ENCODE measurements around the gene A2M.

DNA sequence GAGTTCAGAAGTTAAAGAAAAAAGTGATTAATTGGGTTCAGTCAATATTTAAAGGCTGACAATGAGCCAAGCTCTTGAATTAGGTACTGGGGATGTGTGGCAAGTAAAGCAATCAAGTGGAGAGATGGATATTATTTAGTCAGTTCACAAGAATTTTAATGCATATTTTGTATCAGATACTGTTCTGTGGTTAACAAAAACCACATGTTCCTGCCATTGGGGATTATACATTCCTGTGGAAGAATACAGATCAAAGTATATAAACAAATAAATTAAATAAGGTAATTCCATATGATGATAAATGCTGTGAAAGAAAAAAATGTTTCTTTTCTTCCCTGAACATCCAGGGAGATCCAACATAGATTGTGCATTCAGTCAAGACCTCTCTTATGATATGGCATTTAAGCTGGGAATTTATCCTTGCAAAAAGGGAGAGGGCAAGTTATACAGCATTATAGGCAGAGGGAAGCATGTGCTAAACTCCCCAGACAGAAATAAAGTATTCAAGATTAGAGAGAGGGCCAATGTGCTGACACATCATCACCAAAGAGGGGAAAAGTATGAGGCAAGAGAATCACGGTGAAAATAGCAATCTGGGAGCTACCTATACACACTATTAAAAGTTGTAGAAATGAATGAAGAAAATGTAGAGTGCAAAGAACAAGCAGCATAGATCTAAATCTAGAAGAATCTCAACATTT is 17.6 kb upstream of the A2M start:
- no peak for TF ChIP-seq EZH2 (IDR thresholded peaks at IDR 0.05; ENCODE audit: low read depth)
- TF ChIP-seq, protein P1, sequence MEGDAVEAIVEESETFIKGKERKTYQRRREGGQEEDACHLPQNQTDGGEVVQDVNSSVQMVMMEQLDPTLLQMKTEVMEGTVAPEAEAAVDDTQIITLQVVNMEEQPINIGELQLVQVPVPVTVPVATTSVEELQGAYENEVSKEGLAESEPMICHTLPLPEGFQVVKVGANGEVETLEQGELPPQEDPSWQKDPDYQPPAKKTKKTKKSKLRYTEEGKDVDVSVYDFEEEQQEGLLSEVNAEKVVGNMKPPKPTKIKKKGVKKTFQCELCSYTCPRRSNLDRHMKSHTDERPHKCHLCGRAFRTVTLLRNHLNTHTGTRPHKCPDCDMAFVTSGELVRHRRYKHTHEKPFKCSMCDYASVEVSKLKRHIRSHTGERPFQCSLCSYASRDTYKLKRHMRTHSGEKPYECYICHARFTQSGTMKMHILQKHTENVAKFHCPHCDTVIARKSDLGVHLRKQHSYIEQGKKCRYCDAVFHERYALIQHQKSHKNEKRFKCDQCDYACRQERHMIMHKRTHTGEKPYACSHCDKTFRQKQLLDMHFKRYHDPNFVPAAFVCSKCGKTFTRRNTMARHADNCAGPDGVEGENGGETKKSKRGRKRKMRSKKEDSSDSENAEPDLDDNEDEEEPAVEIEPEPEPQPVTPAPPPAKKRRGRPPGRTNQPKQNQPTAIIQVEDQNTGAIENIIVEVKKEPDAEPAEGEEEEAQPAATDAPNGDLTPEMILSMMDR (conservative IDR thresholded peaks at IDR 0.05), result no peak

Measured in PC-9 (cell line).